ENCODE measurements around the gene NDUFB4.
A peak's percentile ranks its signal among the peaks of the same experiment; 100 is the strongest.

Gene NDUFB4

DNA sequence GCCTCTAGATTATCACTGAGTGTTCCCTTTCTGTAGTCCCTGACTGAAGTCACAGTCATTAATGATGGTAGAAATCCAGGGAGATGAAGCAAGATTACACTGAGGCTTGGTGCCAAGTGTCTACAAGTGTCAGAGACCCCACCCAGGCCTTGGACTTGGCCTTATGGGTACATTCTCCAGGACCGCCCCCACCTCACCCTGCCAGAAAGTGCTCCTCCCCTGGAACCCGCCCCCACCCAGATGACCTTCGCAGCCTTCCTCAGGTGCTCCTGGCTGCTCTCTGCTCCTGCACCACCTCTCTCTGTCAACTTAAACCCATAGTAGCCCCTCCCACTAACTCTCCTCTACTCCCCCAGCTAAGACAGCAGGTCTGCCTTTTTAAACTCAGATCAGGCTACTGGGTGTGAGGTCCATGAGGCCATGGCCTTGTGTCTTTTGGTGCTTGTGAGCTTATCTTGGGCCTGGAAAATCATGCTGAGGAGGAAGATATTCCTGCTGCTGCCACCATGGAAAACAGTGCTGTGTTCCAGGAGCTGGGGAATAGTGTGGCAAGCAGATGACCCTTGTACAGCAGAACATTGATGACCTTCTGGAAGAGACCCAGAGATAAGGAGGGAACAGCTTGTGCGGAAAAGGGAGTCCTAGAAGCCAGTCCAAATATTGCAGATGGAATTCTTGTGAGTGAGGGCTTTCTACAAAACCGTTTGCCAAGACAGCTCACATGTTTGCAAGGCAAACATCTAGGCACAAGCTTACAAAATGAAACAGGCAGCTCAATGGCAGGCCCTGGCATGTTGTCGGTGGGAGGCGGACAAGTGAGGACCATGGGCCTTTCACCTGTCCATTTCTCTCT lies 40.3 kb upstream of the NDUFB4 start:
- WGBS (ENCODE audit: extremely low coverage, insufficient coverage, insufficient read length) = no CpG with 5 or more reads among the region's 7 CpGs
- H3K9ac ChIP-seq (ENCODE audit: low read length) = no peak overlapping the region

DNA sequence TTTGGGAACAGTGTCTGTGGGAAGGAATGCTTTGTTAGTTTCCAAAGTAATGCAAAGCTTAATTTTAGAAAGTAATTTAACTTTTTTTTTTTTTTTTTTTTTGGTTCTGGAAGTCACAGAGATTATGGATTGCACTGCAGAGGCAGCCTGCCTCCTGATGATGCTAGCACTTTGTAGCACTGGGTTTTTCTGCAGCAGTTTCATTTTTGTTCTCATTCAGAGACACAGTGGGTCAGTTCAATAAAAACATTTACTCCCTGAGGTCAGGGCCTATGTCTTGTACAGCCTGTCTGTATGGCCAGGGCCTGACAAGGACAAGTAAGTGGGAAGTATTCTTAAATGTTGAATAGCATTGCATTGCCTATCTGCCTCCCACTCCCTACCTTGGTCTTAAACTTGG lies 39.0 kb upstream of the NDUFB4 start:
- Histone ChIP-seq H3K79me2 (ENCODE audit: control insufficient read depth, insufficient read depth, low read length, poor library complexity) (peaks cover 2% of the 10 kb centered on the region), H2AFZ (ENCODE audit: insufficient read depth, low read length, poor library complexity) (no peak overlapping the region), H2AK5ac (ENCODE audit: low read length) (no peak overlapping the region), H3K14ac (ENCODE audit: low read length) (no peak overlapping the region), H3K79me1 (ENCODE audit: low read length) (peaks cover 6% of the 10 kb centered on the region), H3K4me1 (ENCODE audit: control insufficient read depth in 1 of 2, insufficient read depth in 2 of 2, low read length in 2 of 2) (peaks cover 8 to 18% of the 10 kb centered on the region in 2 experiments), H4K91ac (ENCODE audit: low read depth, low read length) (no peak overlapping the region), H3K9ac (ENCODE audit: low read length) (no peak overlapping the region), H2BK120ac (ENCODE audit: insufficient read depth, low read length, poor library complexity) (no peak overlapping the region), H3K27me3 (ENCODE audit: insufficient read depth, low read length) (no peaks in the 10 kb centered on the region), H2BK5ac (ENCODE audit: low read depth, low read length, poor library complexity) (no peak overlapping the region), H3K4me2 (ENCODE audit: low read length) (no peak overlapping the region), H3K4ac (ENCODE audit: low read depth, low read length) (no peak overlapping the region), H3K27ac (ENCODE audit: low read depth, low read length) (no peak overlapping the region), H4K12ac (ENCODE audit: low read depth, low read length) (no peak overlapping the region), H3K23ac (ENCODE audit: low read length) (no peak overlapping the region), H3K36me3 (ENCODE audit: control insufficient read depth in 1 of 2, insufficient read depth in 2 of 2, low read length in 2 of 2) (no peaks in the 10 kb centered on the region), H2BK12ac (ENCODE audit: low read length) (no peak overlapping the region), H4K8ac (ENCODE audit: low read depth, low read length) (no peak overlapping the region), H3K4me3 (ENCODE audit: low read depth, low read length) (no peak overlapping the region), H3K9me3 (ENCODE audit: insufficient read depth, low read depth, low read length) (no peaks in the 10 kb centered on the region), H3K18ac (ENCODE audit: low read length) (no peak overlapping the region)
- DNase-seq = no peak

More for the DNA sequence above, 40.3 kb upstream of the NDUFB4 start:
- Histone ChIP-seq H4K91ac (ENCODE audit: low read depth, low read length) (no peak overlapping the region), H3K4me1 (ENCODE audit: control insufficient read depth in 1 of 2, insufficient read depth in 2 of 2, low read length in 2 of 2) (peaks cover 8 to 18% of the 10 kb centered on the region in 2 experiments), H3K36me3 (ENCODE audit: control insufficient read depth in 1 of 2, insufficient read depth in 2 of 2, low read length in 2 of 2) (no peaks in the 10 kb centered on the region), H3K4me2 (ENCODE audit: low read length) (no peak overlapping the region), H4K8ac (ENCODE audit: low read depth, low read length) (no peak overlapping the region), H3K18ac (ENCODE audit: low read length) (no peak overlapping the region), H3K14ac (ENCODE audit: low read length) (no peak overlapping the region), H2BK12ac (ENCODE audit: low read length) (no peak overlapping the region), H3K23ac (ENCODE audit: low read length) (no peak overlapping the region), H3K4ac (ENCODE audit: low read depth, low read length) (no peak overlapping the region), H3K27ac (ENCODE audit: low read depth, low read length) (no peak overlapping the region), H3K4me3 (ENCODE audit: low read depth, low read length) (no peak overlapping the region), H3K27me3 (ENCODE audit: insufficient read depth, low read length) (no peaks in the 10 kb centered on the region), H2AFZ (ENCODE audit: insufficient read depth, low read length, poor library complexity) (no peak overlapping the region), H4K12ac (ENCODE audit: low read depth, low read length) (no peak overlapping the region), H2BK120ac (ENCODE audit: insufficient read depth, low read length, poor library complexity) (no peak overlapping the region), H3K79me1 (ENCODE audit: low read length) (peaks cover 6% of the 10 kb centered on the region), H2BK5ac (ENCODE audit: low read depth, low read length, poor library complexity) (no peak overlapping the region), H3K9me3 (ENCODE audit: insufficient read depth, low read depth, low read length) (no peaks in the 10 kb centered on the region), H3K79me2 (ENCODE audit: control insufficient read depth, insufficient read depth, low read length, poor library complexity) (peaks cover 2% of the 10 kb centered on the region), H2AK5ac (ENCODE audit: low read length) (no peak overlapping the region)
- no peak for DNase-seq

DNA sequence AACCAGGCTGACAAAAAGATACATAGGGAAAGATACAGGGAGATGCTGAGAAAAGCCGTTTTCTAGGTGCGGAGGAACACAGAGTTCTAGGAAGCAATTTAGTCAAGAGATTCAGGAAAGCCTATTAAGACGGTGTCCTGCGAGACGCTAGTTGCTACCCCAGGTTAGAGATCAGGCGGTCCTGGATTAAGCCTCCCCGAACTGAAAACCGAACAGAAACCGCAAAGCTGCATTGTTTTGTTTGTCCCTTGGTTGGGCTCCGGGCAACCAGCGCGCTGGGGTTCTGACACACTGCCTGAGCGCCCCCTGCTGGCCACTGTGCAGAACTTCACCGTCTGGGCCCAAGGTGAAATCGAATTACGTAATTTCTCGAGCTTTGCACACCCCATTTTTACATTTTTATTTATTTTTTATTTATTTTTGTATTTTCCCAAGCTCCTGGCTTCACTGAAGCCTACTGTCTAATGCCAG lies 37.3 kb upstream of the NDUFB4 start:
- no peak overlapping the region for H2AK5ac ChIP-seq (ENCODE audit: low read length)
- peaks cover 10 to 20% of the 10 kb centered on the region in 2 experiments for H3K4me1 ChIP-seq (ENCODE audit: control insufficient read depth in 1 of 2, insufficient read depth in 2 of 2, low read length in 2 of 2)
- peak overlapping the region; percentile 93 for H3K4me2 ChIP-seq (ENCODE audit: low read length)
- H4K8ac ChIP-seq (ENCODE audit: low read depth, low read length) = peak overlapping the region; percentile 78
- peak overlapping the region; percentile 73 for H4K91ac ChIP-seq (ENCODE audit: low read depth, low read length)
- no peak overlapping the region for H3K9ac ChIP-seq (ENCODE audit: low read length)
- no peak overlapping the region for H3K18ac ChIP-seq (ENCODE audit: low read length)
- H2BK12ac ChIP-seq (ENCODE audit: low read length) = no peak overlapping the region
- H2AFZ ChIP-seq (ENCODE audit: insufficient read depth, low read length, poor library complexity) = peak overlapping the region; percentile 59
- no peak overlapping the region for H3K4me3 ChIP-seq (ENCODE audit: low read depth, low read length)
- no peak overlapping the region for H3K14ac ChIP-seq (ENCODE audit: low read length)
- no peaks in the 10 kb centered on the region for H3K36me3 ChIP-seq (ENCODE audit: control insufficient read depth in 1 of 2, insufficient read depth in 2 of 2, low read length in 2 of 2)
- H3K23ac ChIP-seq (ENCODE audit: low read length) = no peak overlapping the region
- H4K12ac ChIP-seq (ENCODE audit: low read depth, low read length) = peak overlapping the region; percentile 71
- DNase-seq = peak; percentile 77 to 94
- H3K4ac ChIP-seq (ENCODE audit: low read depth, low read length) = no peak overlapping the region
- peak overlapping the region; percentile 83 for H2BK5ac ChIP-seq (ENCODE audit: low read depth, low read length, poor library complexity)
- peak overlapping the region; percentile 84 for H3K27ac ChIP-seq (ENCODE audit: low read depth, low read length)
- peaks cover 6% of the 10 kb centered on the region for H3K79me1 ChIP-seq (ENCODE audit: low read length)
- H3K79me2 ChIP-seq (ENCODE audit: control insufficient read depth, insufficient read depth, low read length, poor library complexity) = peaks cover 2% of the 10 kb centered on the region
- no peak overlapping the region for H2BK120ac ChIP-seq (ENCODE audit: insufficient read depth, low read length, poor library complexity)
- WGBS (ENCODE audit: extremely low coverage, insufficient coverage, insufficient read length) = no CpG with 5 or more reads among the region's 17 CpGs
- no peaks in the 10 kb centered on the region for H3K9me3 ChIP-seq (ENCODE audit: insufficient read depth, low read depth, low read length)
- H3K27me3 ChIP-seq (ENCODE audit: insufficient read depth, low read length) = no peaks in the 10 kb centered on the region

DNA sequence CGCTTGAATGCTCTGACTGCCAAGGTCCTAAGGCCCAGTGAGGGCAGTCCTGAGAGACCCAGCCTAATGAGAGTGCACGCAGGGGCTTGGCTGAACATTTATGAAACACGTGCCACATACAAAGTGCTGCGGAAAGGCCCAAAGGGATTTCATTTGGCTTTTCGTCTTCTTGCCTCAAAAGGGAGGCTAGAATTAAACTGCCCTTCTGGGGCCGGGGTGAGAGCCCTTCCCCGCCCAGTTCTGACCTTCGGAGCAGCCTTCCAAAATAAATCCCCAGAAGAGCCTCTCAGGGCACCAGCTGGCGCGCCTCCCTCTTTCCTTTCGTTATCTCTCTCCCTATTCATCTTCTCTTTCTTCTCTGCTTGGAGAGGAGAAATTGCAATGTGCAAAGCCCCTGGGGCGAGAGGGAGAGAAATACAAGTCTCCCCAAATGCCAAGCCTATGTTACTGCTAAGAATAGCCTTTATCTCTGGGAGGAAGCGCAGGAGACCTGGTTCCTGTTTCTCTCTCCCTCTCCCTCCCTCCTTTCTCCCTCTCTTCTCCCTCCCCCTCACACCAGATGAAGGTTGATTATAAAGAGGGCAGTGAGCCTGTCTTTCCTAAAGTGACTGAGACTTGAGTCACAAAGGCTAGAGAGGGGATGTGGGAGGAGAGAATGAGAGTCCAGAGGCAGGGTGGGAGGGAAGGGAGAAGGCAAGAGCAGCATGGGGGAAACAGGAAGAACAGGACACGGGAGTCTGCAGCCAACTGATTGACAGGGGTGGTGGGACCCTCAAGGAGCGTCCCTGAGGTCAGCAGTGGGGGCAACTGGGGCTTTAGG lies 36.7 kb upstream of the NDUFB4 start:
- Histone ChIP-seq H3K9ac (ENCODE audit: low read length) (no peak overlapping the region), H3K79me2 (ENCODE audit: control insufficient read depth, insufficient read depth, low read length, poor library complexity) (peaks cover 2% of the 10 kb centered on the region), H3K79me1 (ENCODE audit: low read length) (peaks cover 6% of the 10 kb centered on the region), H2BK120ac (ENCODE audit: insufficient read depth, low read length, poor library complexity) (peak overlapping the region; percentile 77), H4K91ac (ENCODE audit: low read depth, low read length) (peak overlapping the region; percentile 73), H2BK12ac (ENCODE audit: low read length) (peak overlapping the region; percentile 75), H3K27me3 (ENCODE audit: insufficient read depth, low read length) (no peaks in the 10 kb centered on the region), H4K8ac (ENCODE audit: low read depth, low read length) (peak overlapping the region; percentile 78), H3K9me3 (ENCODE audit: insufficient read depth, low read depth, low read length) (no peaks in the 10 kb centered on the region), H3K18ac (ENCODE audit: low read length) (peak overlapping the region; percentile 79), H3K14ac (ENCODE audit: low read length) (peak overlapping the region; percentile 74), H3K4me3 (ENCODE audit: low read depth, low read length) (no peak overlapping the region), H4K12ac (ENCODE audit: low read depth, low read length) (peak overlapping the region; percentile 71), H3K4me2 (ENCODE audit: low read length) (peak overlapping the region; percentile 93), H2AFZ (ENCODE audit: insufficient read depth, low read length, poor library complexity) (peak overlapping the region; percentile 75), H2AK5ac (ENCODE audit: low read length) (peak overlapping the region; percentile 53), H3K36me3 (ENCODE audit: control insufficient read depth in 1 of 2, insufficient read depth in 2 of 2, low read length in 2 of 2) (no peaks in the 10 kb centered on the region), H3K4me1 (ENCODE audit: control insufficient read depth in 1 of 2, insufficient read depth in 2 of 2, low read length in 2 of 2) (peaks cover 10 to 20% of the 10 kb centered on the region in 2 experiments), H2BK5ac (ENCODE audit: low read depth, low read length, poor library complexity) (peak overlapping the region; percentile 83), H3K23ac (ENCODE audit: low read length) (no peak overlapping the region), H3K4ac (ENCODE audit: low read depth, low read length) (peak overlapping the region; percentile 22), H3K27ac (ENCODE audit: low read depth, low read length) (peak overlapping the region; percentile 84)
- WGBS (ENCODE audit: extremely low coverage, insufficient coverage, insufficient read length) = no CpG with 5 or more reads among the region's 15 CpGs
- DNase-seq = peak in 1 of 2 donors; percentile 33

Data from trophoblast cell (in vitro differentiated cells and primary cell).